GM19395 (cell line): ENCODE data around the gene GNAL.

Experiments
- ATAC-seq: cut with Tn5 transposase; IDR thresholded peaks from one replicate; pipeline ENCODE4 v1.9.1; 2021; ENCODE audit warnings: mild to moderate bottlenecking, moderate library complexity; ENCODE audit not compliant: unreplicated experiment

Gene GNAL

GRCh38 chr18:11719050-11719449 lies 30.0 kb downstream of the GNAL start:
- no peak for ATAC-seq

GRCh38 chr18:11719621-11720020 lies 30.6 kb downstream of the GNAL start:
- no peak for ATAC-seq

GRCh38 chr18:11721720-11722119 lies 32.7 kb downstream of the GNAL start:
- no peak for ATAC-seq

GRCh38 chr18:11724781-11725180 lies 35.7 kb downstream of the GNAL start:
- ATAC-seq: no peak

DNA sequence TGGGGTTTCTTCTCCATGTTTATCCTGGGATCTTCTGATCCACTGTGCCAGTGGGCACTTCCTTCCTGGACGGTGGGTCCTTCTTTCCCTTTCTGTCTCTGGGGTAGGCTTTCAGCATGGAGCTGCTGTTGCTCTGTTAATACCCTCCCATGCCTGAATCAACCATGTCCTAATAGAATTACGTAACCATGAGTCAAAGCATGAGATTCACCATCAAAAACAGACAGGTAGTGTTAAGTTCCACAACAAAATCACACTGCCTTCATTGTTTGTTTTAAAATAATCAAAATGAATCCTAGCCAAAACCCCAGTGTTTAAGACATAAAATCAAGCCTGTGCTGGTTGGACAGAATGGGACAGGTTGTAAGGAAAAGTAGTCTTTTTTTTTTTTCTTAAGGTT lies 37.5 kb downstream of the GNAL start:
- no peak for ATAC-seq

GRCh38 chr18:11728249-11728648 lies 39.2 kb downstream of the GNAL start:
- no peak for ATAC-seq

DNA sequence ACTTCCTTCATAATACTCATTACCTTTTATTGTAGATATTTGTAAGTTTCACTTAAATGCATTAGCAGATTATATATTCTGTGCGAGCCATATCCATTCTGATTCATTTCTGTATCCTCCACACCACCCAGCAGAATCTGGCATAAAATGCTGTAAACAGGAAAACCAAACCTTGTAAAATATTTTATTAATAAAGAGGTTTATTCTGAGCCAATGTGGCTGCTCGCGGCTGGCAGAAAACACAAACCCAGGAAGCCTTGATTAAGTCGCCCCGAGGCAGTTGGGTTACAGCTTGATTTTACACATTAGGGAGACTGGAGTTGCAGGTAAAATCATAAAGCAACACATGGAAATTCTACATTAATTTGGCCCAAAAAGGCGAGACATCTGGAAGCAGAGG lies 40.5 kb downstream of the GNAL start:
- ATAC-seq: no peak

- no peak for ATAC-seq
Observed at GRCh38 chr18:11733031-11733430, 44.0 kb downstream of the GNAL start.

- ATAC-seq: no peak
Observed at GRCh38 chr18:11736656-11737055, 47.6 kb downstream of the GNAL start.

DNA sequence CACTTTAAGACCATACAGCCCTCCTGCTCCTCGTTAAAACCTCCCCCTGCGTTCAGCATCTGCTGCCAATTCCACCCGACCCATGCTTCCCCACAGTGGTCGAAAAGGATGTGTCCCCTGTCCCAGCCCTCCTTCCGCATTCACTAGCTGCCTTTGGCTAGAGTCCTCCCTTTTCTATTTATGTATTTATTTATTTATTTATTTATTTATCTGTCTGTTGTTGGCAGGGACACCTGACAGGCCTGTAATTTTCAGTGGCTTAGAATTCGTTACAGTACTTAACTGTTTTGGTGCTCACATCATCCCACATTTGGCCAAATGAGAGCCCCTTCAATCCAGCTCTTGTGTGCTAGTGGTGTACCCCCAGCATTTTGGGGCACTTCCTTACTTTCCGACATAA lies 50.8 kb downstream of the GNAL start:
- ATAC-seq: no peak

- ATAC-seq: no peak
Observed at GRCh38 chr18:11740461-11740860, 51.4 kb downstream of the GNAL start.

GRCh38 chr18:11741505-11742145 lies 52.6 kb downstream of the GNAL start:
- no peak for ATAC-seq

- no peak for ATAC-seq
Observed at GRCh38 chr18:11745521-11745920, 56.5 kb downstream of the GNAL start.

DNA sequence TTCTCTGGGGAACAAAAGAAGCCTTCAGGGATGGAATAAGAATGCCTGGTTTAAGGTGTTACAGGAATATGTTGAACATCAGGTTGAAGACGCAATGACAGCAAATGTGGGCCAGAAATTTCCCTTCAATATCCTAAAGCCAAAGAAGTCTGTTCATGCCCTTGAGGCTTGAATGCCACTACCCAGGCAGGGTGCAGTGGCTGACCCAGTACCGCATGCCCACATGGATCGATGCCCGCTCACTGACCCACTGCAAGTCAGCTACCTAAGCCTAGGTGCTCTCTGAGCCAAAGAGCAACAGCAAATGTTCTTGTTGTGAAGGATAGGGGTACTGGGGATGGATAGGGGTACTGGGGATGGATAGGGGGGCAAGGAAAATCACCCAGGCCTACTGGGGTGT lies 58.2 kb downstream of the GNAL start:
- no peak for ATAC-seq

- ATAC-seq: no peak
Observed at GRCh38 chr18:11747731-11748130, 58.7 kb downstream of the GNAL start.

DNA sequence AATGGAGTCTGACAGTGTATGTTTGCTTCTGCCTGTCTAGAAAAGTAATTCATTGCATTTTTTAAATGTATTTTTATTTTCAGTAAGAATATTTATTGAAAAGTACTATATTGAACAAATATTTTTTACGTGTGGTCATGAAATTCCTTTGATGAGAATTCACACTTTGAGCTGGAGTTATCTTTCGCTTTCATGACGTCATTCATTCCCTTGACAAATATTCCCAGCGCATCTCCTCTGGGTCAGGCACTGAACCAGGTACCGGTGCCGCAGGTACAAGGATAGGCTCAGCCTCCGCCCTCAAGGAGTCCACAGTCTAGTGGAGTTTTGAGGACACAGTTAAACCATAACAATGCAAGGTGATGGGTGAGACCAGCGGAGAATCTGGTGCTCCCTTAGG lies 60.2 kb downstream of the GNAL start:
- ATAC-seq: no peak

DNA sequence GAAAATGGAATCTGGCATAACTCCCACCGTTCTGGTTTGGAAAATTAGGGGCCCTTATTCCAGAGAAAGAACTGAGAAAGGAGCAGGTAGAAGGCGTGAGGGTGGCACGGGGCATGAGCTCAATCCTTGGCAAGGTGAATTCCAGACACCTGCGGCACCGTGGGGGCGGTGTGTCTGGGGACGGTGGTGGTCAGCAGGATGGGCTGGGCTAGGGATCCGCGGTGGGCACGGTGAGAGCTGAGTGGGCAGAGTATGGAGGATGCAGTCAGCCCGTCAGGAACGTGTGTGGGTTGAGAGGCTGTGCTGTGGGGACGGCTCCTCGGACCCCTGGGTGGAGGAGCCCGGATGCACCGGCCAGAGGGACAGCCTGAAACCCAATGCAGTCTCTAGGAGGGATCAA lies 61.1 kb downstream of the GNAL start:
- ATAC-seq: no peak

- ATAC-seq: no peak
Observed at GRCh38 chr18:11750581-11751310, 61.7 kb downstream of the GNAL start.

DNA sequence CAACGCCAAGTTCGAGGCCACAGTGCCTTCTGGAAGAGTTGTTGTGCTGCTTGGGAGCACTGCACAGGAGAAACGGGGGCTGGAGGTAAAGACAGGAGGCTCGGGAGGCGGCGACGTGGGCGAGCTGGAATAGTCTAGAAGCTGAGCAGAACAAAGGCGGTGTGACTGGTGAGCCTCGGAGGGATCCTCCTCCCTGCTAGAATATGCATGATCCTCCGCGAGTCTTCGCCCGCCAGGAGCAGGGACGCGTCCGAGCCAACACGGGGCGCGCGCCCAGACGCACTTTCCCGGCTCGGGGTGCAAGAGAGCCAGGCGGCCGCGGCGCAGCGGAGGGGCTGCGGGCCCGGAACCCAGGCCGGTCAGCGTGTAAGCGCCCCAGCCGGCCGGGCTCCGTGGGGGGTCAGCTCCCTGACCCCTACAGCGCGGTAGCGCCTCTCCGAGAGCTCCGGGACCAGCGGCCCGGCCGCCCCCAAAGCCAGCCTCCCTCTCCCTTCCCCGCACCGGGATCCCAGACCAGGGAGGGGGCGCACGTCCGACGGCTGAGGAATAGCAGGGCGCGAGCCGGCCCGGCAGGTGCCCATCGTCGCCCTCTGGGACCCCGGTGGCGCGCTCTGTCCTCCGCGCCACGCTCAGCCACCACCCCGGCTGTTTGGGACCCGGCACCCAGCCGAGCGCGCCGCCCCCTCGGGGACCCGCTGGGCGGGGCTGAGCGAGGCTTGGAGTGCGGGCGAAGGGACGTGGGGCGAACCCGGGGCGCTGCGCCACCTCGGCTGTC lies 62.5 kb downstream of the GNAL start:
- no peak for ATAC-seq

DNA sequence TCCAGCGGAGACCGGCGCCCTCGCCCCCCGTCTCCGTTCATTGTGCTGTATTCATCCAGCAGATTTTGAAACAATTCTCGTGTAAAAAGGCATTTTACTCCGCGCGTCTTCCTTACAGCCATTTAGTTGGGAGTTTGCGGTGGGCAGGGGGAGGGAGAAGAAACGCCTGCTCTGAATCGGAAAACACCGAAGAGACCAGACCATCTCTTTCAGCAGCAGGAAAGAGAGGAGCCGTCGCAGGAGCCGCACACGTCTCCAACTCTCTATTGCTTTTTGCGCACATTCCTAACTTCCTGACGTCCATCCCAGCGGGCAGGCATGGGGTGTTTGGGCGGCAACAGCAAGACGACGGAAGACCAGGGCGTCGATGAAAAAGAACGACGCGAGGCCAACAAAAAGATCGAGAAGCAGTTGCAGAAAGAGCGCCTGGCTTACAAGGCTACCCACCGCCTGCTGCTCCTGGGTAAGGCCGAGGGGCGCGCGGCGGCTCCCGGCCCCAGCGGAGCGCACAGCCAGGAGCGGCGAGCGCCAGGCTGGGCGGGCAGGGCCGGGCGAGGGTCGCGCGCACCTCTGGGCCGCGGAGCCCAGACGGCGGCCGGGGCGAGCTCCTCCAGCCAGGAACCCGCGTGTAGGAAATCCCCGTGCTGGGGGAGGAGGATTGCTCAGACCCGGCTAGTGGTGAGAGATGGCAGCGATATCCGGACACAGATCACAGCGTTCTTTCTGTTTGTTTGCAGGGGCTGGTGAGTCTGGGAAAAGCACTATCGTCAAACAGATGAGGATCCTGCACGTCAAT lies 63.2 kb downstream of the GNAL start:
- ATAC-seq: no peak

GRCh38 chr18:11754979-11755378 lies 65.9 kb downstream of the GNAL start:
- no peak for ATAC-seq
